Measurements from ENCODE around the gene SNX17. TPM values are rescaled to one million over a fixed set of nuclear protein-coding genes. Genes with fewer than 3 reads are reported as not detected.
A peak's percentile ranks its signal among the peaks of the same experiment; 100 is the strongest.

SNX17 gene
- total and polyA plus RNA-seq, 2 of the 13 experiments (the other 11 are each of a cell fraction or from before 2014, with no cell fraction given): 75.0 to 109 TPM

- TF ChIP-seq TEF (CRISPR knock-in tag; IDR thresholded peaks at IDR 0.05): no peak
- TF ChIP-seq THAP7 (CRISPR knock-in tag; IDR thresholded peaks at IDR 0.05): 0 out of 2 replicates have a peak, but pooled peaks have one; percentile 53
- TF ChIP-seq SMYD3 (CRISPR knock-in tag; IDR thresholded peaks at IDR 0.05): no peak
- TF ChIP-seq ZNF574 (CRISPR knock-in tag; IDR thresholded peaks at IDR 0.05): no peak
- TF ChIP-seq BCL3 (CRISPR knock-in tag; IDR thresholded peaks at IDR 0.05): no peak
- no peak for TF ChIP-seq MLXIP (CRISPR knock-in tag; IDR thresholded peaks at IDR 0.05; ENCODE audit: borderline replicate concordance)
- no peak for TF ChIP-seq TFDP2 (CRISPR knock-in tag; IDR thresholded peaks at IDR 0.05)
- TF ChIP-seq ADNP (CRISPR knock-in tag; IDR thresholded peaks at IDR 0.05): no peak
- TF ChIP-seq PAXIP1 (CRISPR knock-in tag; conservative IDR thresholded peaks at IDR 0.05): no peak
- no peak for TF ChIP-seq ZMYM2 (CRISPR knock-in tag; IDR thresholded peaks at IDR 0.05)
- no peak for TF ChIP-seq FUBP1 (CRISPR knock-in tag; IDR thresholded peaks at IDR 0.05; ENCODE audit: borderline replicate concordance)
- TF ChIP-seq SAFB2 (CRISPR knock-in tag; IDR thresholded peaks at IDR 0.05; ENCODE audit: borderline replicate concordance, low read depth): 0 out of 2 replicates have a peak, but pooled peaks have one; percentile 14
- no peak for TF ChIP-seq ZNF792 (CRISPR knock-in tag; IDR thresholded peaks at IDR 0.05)
These were observed 48.1 kb upstream of the SNX17 start (continued) for GRCh38 chr2:27322301-27322765.

Data from HepG2 (cell line).